ENCODE measurements around the gene DNAH9.

The DNAH9 gene

GRCh38 chr17:11999696-12000095 is 401.4 kb downstream of the DNAH9 start:
- no peak overlapping the region for H3K4me2 ChIP-seq (ENCODE audit: low read length)
- no peaks in the 10 kb centered on the region for H4K20me1 ChIP-seq (ENCODE audit: insufficient read depth, low read length)
- H3K4me1 ChIP-seq (ENCODE audit: low read length), result 0 out of 2 replicates have a peak, but pooled peaks cover 5% of the 10 kb centered on the region
- H3K79me2 ChIP-seq (ENCODE audit: low read length), result no peaks in the 10 kb centered on the region; the same call in 1 of the 2 replicates
- H3K4me3 ChIP-seq (ENCODE audit: low read length), result no peak overlapping the region
- H2AFZ ChIP-seq (ENCODE audit: low read depth, low read length), result no peak overlapping the region
- H3K27ac ChIP-seq (ENCODE audit: low read length), result no peak overlapping the region
- no peaks in the 10 kb centered on the region for H3K9me3 ChIP-seq (ENCODE audit: insufficient read depth, low read length)
- no peaks in the 10 kb centered on the region for H3K36me3 ChIP-seq (replicated peaks; ENCODE audit: low read depth, low read length)
- H3K9ac ChIP-seq (ENCODE audit: low read length), result no peak overlapping the region
- TF ChIP-seq, protein P1, sequence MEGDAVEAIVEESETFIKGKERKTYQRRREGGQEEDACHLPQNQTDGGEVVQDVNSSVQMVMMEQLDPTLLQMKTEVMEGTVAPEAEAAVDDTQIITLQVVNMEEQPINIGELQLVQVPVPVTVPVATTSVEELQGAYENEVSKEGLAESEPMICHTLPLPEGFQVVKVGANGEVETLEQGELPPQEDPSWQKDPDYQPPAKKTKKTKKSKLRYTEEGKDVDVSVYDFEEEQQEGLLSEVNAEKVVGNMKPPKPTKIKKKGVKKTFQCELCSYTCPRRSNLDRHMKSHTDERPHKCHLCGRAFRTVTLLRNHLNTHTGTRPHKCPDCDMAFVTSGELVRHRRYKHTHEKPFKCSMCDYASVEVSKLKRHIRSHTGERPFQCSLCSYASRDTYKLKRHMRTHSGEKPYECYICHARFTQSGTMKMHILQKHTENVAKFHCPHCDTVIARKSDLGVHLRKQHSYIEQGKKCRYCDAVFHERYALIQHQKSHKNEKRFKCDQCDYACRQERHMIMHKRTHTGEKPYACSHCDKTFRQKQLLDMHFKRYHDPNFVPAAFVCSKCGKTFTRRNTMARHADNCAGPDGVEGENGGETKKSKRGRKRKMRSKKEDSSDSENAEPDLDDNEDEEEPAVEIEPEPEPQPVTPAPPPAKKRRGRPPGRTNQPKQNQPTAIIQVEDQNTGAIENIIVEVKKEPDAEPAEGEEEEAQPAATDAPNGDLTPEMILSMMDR (IDR thresholded peaks at IDR 0.05; ENCODE audit: low read depth, low read length), result no peak
- TF ChIP-seq EZH2phosphoT487 (IDR thresholded peaks at IDR 0.05; ENCODE audit: low read depth), result no peak
- no peaks in the 10 kb centered on the region for H3K27me3 ChIP-seq (ENCODE audit: low read depth, low read length)

- Histone ChIP-seq H3K9ac (ENCODE audit: low read length) (no peak overlapping the region), H3K27me3 (ENCODE audit: low read depth, low read length) (no peaks in the 10 kb centered on the region), H3K79me2 (ENCODE audit: low read length) (no peaks in the 10 kb centered on the region), H3K4me1 (ENCODE audit: low read length) (no peaks in the 10 kb centered on the region), H3K4me2 (ENCODE audit: low read length) (no peak overlapping the region), H3K9me3 (ENCODE audit: insufficient read depth, low read length) (no peaks in the 10 kb centered on the region), H3K27ac (ENCODE audit: low read length) (no peak overlapping the region), H3K4me3 (ENCODE audit: low read length) (no peak overlapping the region), H4K20me1 (ENCODE audit: insufficient read depth, low read length) (no peaks in the 10 kb centered on the region), H2AFZ (ENCODE audit: low read depth, low read length) (no peak overlapping the region), H3K36me3 (replicated peaks; ENCODE audit: low read depth, low read length) (no peaks in the 10 kb centered on the region)
- TF ChIP-seq, protein P1 (IDR thresholded peaks at IDR 0.05; ENCODE audit: low read depth, low read length), result no peak
- no peak for TF ChIP-seq EZH2phosphoT487 (IDR thresholded peaks at IDR 0.05; ENCODE audit: low read depth)
Observed at GRCh38 chr17:12007466-12007865, 409.2 kb downstream of the DNAH9 start.

Measured in OCI-LY3 (cell line).